SK-MEL-5 (cell line): ENCODE measurements around the gene ADAMTSL5. TPM values are rescaled to one million over a fixed set of nuclear protein-coding genes. Genes with fewer than 3 reads are reported as not detected.
A peak's percentile ranks its signal among the peaks of the same experiment; 100 is the strongest.
"Not testable (repeated sequence)": the region's sequence is repeated elsewhere in the genome, so short reads cannot be mapped to it uniquely, and the experiment has no call there.

Source experiments
- DNase-seq: peaks from one replicate; pipeline ENCODE4 v3.0.0-alpha.2; 2016; ENCODE audit warnings: low read depth, low spot score
- in situ Hi-C: cut with HindIII; loops from 2 replicates; pipeline ENCODE4 v1.10.0; 2016; ENCODE audit warnings: low sequenced_read_pairs, high pct_unique_total_duplicates, low pct_unique_long_range_greater_than_20kb
- total RNA-seq: library from RNA; depleted of rRNA; stranded (reverse); fragments of >200 nt; shearing (Covaris generic); gene quantifications from 2 replicates; pipeline ENCODE4 v1.2.3, GENCODE V29; 2014

ADAMTSL5 gene
- total RNA-seq, 1 experiment from 2014 or later: 2.8 TPM

GRCh38 chr19:1521636-1522035 is 8.8 kb upstream of the ADAMTSL5 start:
- peak; percentile 38 for DNase-seq
- in situ Hi-C loops: no loop called here

GRCh38 chr19:1520203-1520780 is 7.5 kb upstream of the ADAMTSL5 start:
- in situ Hi-C loops: no loop called here
- no peak for DNase-seq

DNA sequence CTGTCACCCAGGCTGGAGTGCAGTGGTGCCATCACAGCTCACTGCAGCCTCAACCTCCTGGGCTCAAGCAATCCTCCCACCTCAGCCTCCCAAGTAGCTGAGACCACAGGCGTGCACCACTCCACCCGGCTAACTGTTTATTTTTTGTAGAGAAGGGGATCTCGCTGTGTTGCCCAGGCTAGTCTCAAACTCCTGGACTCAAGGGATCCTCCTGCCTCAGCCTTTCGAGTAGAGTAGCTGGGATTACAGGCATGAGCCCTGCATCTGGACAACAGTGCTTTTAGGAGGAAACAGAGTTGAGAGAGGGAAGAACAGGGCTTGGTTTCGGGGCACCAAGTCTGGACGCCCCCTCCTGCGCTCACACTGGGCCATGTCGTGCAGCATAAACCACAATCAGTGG is 7.0 kb upstream of the ADAMTSL5 start:
- DNase-seq, in situ Hi-C loops: not testable (repeated sequence)

DNA sequence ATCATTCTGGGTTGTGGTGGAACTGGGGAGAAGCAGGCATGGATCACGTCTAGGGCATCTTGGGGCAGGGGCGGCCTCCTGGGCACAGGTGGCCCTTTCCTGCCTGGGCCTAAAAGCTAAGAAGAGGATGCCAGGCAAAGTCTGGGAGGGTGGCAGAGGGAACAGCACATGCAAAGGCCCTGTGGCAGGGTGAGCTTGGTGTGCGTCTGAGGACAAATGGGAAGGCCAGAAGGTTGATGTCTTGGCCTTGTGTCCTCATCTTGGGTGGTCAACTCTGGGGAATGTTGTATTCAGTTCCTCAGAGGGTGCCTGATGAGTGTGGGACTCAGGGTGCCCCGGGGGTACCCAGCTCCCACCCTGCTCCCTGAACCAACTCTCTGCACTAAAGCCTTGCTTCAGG is 5.7 kb upstream of the ADAMTSL5 start:
- DNase-seq: no peak
- in situ Hi-C loops: no loop called here

DNA sequence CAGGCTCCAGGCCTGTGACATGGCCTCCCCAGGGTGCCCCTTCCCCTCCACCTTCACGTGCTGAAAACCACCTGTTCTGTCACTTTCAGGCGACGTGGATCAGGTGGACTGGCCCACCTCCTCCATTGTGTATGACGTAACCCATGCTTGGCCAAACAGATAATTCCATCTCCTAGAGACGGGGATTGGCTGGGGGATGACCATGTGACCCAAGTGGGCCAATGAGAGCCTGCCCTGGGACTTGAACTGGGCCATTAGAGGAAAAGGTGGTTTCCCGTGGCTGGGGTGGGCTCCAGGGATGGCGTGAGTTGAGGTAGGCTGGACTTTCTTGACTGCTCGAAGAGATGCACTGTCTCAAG is 3.6 kb upstream of the ADAMTSL5 start:
- DNase-seq: peak; percentile 24
- in situ Hi-C loops: no loop called here

- in situ Hi-C loops: no loop called here
- DNase-seq: no peak
These were observed 2.3 kb upstream of the ADAMTSL5 start for GRCh38 chr19:1514986-1515721.

DNA sequence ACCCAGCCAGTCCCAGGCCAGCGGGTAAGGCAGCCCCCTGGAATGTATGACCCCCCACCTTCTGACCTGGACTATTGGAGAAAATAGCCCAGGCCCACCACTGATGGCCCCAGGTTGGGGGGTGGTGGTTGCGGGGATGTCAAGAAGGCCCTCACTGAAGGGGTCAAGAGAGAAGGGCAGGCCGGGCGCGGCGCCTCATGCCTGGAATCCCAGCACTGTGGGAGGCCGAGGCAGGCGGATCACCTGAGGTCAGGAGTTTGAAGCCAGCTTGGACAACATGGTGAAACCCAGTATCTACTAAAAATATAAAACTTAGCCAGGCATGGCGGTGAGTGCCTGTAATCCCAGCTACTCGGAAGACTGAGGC is 1.5 kb upstream of the ADAMTSL5 start:
- DNase-seq: no peak
- in situ Hi-C loops: no loop called here

DNA sequence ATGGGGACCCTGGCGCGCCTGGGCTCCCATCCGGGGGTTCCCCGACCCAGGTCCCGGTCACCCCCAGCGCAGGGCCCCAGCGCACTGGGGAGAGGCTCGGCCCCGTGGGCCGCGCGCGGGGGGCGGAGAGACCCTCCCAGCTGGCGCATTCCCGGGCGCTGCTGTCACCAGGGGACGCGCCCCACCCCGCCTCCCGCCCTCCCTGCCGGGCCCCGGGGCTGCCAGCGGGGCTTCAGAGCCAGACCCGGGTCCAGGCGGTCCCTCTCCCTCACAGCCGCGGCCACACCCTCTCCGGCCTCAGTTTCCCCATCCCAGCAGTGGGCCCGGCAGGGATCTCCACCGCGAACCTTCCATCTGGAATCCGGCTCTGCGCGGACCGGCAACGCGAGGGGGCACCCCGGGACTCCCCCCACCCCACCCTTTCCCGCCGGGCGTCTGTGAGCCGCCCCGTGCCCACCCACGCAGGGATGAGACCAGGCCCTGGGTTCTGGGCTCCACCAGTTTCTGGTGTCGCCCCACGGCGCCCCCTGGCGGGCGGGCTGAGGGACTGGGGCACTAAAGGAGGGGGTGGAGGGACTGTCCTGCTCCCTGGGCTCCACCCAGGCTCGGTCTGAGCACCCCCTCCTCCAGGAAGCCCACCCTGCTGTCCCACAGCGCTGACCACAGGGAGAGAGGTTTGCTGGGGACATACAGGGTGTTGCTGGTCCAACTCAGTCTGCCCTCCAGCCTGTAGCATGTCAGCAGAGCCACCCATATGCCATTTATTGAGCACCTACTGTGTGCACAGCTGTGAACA is 878 bp upstream of the ADAMTSL5 start:
- peak; percentile 63 for DNase-seq
- in situ Hi-C loops: no loop called here

DNA sequence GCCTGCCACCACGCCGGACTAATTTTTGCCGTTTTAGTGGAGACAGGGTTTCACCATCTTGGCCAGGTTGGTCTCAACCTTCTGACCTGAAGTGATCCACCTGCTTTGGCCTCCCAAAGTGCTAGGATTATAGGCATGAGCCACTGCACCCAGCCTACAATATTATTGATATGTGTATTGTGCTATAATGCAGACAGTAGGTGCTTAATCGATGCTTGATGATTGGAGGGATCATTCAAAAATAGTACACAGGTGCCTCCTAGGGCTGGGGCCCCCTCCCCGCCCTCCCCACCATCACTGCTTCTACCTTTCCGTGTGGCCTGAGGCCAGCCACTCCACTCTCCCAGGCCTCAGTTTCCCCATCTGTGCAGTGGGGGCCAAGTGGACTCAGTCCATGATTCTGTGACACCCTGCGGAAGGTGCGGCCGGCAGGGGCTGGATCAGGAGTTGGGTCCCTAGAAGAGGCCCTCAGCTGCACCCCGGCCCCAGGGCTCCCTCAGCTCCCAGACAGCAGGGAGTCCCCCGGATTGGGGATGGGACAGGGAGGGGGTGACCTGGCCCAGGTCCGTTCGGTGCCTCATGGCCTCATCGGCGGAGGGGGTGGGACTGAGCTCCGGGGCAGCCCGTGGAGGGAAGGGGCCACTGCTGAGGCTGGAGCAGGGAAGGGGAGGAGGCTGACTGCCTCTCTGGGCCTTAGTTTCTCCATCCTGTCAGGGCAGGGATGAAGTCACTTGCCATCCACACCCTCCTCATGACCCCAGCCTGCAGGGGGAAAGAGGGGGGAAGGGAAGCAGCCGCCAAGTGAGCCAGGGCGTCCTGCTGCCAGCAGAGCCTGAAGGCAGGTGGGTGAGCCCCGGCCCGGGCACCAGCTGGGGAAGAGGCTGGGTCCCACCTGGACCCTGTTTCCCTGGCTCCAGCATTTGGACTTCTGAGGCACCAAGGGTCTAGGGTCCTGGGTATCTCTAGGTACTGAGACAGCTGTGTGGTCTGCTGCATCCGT is 1.2 kb downstream of the ADAMTSL5 start:
- in situ Hi-C loops: no loop called here
- DNase-seq: no peak

GRCh38 chr19:1510807-1511206 is 2.0 kb downstream of the ADAMTSL5 start:
- in situ Hi-C loops: no loop called here

GRCh38 chr19:1510442-1510806 is 2.4 kb downstream of the ADAMTSL5 start:
- no peak for DNase-seq
- in situ Hi-C loops: no loop called here

More at GRCh38 chr19:1510807-1511206, 2.0 kb downstream of the ADAMTSL5 start:
- no peak for DNase-seq

GRCh38 chr19:1509602-1510441 is 3.0 kb downstream of the ADAMTSL5 start:
- in situ Hi-C loops: no loop called here

DNA sequence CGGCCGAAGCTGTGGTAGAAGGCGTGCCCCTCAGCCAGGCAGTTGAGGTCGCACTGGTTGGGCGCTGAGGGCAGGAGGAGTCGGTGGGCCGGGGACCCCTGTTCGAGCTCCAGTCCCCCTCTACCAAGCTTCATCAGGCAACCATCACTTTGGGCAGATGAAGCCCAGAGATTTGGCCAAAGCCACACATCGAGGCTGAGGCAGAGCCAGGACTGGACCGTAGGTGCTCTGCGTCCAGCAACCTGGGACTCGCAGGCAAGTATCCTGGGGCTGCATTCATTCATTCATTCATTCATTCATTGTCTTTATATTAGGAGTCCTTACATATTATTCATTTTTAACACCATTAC is 4.3 kb downstream of the ADAMTSL5 start:
- no peak for DNase-seq
- in situ Hi-C loops: no loop called here

More at GRCh38 chr19:1509602-1510441, 3.0 kb downstream of the ADAMTSL5 start:
- DNase-seq: no peak

DNA sequence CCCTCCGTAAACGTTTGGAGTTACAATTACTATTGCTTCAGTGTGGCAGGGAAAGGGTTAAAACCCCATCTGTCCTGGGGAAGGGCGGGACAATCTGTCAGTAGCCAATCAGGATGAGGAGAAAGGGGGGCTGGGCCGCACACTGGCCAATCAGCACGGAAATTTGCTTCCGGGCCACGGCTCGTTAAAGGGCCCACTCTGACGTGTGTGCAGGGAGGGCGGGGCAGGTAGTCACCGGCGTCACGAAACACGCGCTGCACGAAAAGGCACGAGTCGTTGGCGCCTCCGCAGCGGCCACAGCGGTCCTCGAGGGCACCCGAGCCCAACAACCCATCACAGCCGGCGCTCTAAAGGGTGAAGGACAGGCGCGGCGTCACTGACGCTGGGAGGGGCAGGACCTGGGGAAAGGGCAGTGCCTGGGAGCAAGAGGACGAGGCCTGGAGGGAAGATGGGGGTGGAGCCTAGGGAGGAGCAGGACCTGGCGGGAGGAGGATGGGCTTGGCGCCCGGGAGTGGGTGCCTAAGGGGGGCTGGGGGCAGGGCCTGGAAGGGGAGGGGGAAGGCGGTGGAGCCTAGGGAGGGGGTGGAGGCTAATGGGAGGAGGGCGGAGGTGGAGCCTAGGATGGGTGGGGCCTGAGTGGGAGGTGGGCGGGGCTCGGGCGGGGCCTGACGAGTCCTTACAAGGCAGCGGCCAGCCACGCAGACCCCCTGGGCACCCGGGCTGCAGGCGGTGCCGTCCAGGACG is 4.9 kb downstream of the ADAMTSL5 start:
- DNase-seq: peak; percentile 96
- in situ Hi-C loops: no loop called here

- no peak for DNase-seq
- in situ Hi-C loops: no loop called here
These were observed 5.6 kb downstream of the ADAMTSL5 start for GRCh38 chr19:1507192-1507660.
